Tibial nerve (tissue), 4 donors: ENCODE measurements around the gene GPR146. TPM values are rescaled to one million over a fixed set of nuclear protein-coding genes. Genes with fewer than 3 reads are reported as not detected.

Experiments used
- DNase-seq, 2 donors: peaks; one replicate each; pipeline ENCODE4 v3.0.0-alpha.2; 2019; ENCODE audit warnings: low spot score in 2 of 2
- H3K27ac ChIP-seq, 4 donors: fragments of 200-600 bp; sonication (generic) in 3 of 4; one replicate each; pipeline ENCODE4 v1.5.1; 2017 to 2019; ENCODE audit warnings: mild to moderate bottlenecking in 1 of 4
- H3K27me3 ChIP-seq, 2 donors: fragments of 200-600 bp; sonication (generic) in 1 of 2; one replicate each; pipeline versions ENCODE4 v1.5.1 to v1.6.0; 2017 to 2019
- H3K36me3 ChIP-seq, 3 donors: fragments of 200-600 bp; sonication (generic); one replicate each; pipeline ENCODE4 v1.5.1; 2018 to 2019
- H3K4me1 ChIP-seq, 4 donors: fragments of 200-600 bp; sonication (generic) in 3 of 4; one replicate each; pipeline ENCODE4 v1.5.1; 2017 to 2019
- H3K4me3 ChIP-seq, 4 donors: fragments of 200-600 bp; sonication (generic) in 3 of 4; one replicate each; pipeline ENCODE4 v1.5.1; 2017 to 2019; ENCODE audit warnings: mild to moderate bottlenecking in 1 of 4, moderate library complexity in 1 of 4
- H3K9me3 ChIP-seq, 4 donors: fragments of 200-600 bp; sonication (generic) in 3 of 4; one replicate each; pipeline ENCODE4 v1.5.1; 2017 to 2019
- EP300 ChIP-seq, 2 donors: sonication (generic); formaldehyde crosslinking; IDR thresholded peaks; one replicate each; pipeline ENCODE4 v1.6.1; 2017; ENCODE audit warnings: antibody characterized with exemption in 2 of 2, mild to moderate bottlenecking in 1 of 2
- POLR2A ChIP-seq, 2 donors: fragments of 450-650 bp; IDR thresholded peaks; one replicate each; pipeline ENCODE4 v1.6.1; 2017; ENCODE audit warnings: antibody characterized with exemption in 2 of 2, mild to moderate bottlenecking in 2 of 2, moderate library complexity in 2 of 2
- WGBS, 2 donors: methylation state at CpG; one replicate each; pipeline ENCODE4 v1.1.5; 2018; 5-methylcytosine and 5-hydroxymethylcytosine counted together
- total RNA-seq, 4 donors: library from RNA; depleted of rRNA; stranded (reverse); fragments of >200 nt; gene quantifications; one replicate each; pipeline ENCODE4 v1.1.0, GENCODE V29; 2016
- TF ChIP-seq, protein P1 (sequence below), 5 experiments: fragments of 200-600 bp in 3 of 5; fragments of 450-650 bp in 2 of 5; sonication (generic) in 3 of 5; IDR thresholded peaks; one replicate each; pipeline ENCODE4 v1.5.1; 2016 to 2019; ENCODE audit warnings: antibody characterized with exemption in 5 of 5, mild to moderate bottlenecking in 3 of 5, moderate library complexity in 2 of 5

The GPR146 gene
- total RNA-seq, 4 donors from 2014 or later: 27.8 to 91.8 (median 59.1) TPM

GRCh38 chr7:1081336-1081735, 37.0 kb downstream of the GPR146 start:
- WGBS, 2 donors: 83 to 85% methylated on average over 20 of the region's 20 CpGs
- H3K36me3 ChIP-seq: no peaks in the 10 kb centered on the region
- TF ChIP-seq, protein P1, sequence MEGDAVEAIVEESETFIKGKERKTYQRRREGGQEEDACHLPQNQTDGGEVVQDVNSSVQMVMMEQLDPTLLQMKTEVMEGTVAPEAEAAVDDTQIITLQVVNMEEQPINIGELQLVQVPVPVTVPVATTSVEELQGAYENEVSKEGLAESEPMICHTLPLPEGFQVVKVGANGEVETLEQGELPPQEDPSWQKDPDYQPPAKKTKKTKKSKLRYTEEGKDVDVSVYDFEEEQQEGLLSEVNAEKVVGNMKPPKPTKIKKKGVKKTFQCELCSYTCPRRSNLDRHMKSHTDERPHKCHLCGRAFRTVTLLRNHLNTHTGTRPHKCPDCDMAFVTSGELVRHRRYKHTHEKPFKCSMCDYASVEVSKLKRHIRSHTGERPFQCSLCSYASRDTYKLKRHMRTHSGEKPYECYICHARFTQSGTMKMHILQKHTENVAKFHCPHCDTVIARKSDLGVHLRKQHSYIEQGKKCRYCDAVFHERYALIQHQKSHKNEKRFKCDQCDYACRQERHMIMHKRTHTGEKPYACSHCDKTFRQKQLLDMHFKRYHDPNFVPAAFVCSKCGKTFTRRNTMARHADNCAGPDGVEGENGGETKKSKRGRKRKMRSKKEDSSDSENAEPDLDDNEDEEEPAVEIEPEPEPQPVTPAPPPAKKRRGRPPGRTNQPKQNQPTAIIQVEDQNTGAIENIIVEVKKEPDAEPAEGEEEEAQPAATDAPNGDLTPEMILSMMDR (IDR thresholded peaks at IDR 0.05): no peak
- no peak for TF ChIP-seq EP300 (IDR thresholded peaks at IDR 0.05)
- TF ChIP-seq POLR2A (IDR thresholded peaks at IDR 0.05): no peak
- H3K27me3 ChIP-seq: no peaks in the 10 kb centered on the region
- no peaks in the 10 kb centered on the region for H3K9me3 ChIP-seq
- no peak overlapping the region for H3K27ac ChIP-seq
- H3K4me1 ChIP-seq: peaks cover 0 to 52% (median under 1%) of the 10 kb centered on the region in 4 donors
- no peak for DNase-seq
- H3K4me3 ChIP-seq: no peak overlapping the region

DNA sequence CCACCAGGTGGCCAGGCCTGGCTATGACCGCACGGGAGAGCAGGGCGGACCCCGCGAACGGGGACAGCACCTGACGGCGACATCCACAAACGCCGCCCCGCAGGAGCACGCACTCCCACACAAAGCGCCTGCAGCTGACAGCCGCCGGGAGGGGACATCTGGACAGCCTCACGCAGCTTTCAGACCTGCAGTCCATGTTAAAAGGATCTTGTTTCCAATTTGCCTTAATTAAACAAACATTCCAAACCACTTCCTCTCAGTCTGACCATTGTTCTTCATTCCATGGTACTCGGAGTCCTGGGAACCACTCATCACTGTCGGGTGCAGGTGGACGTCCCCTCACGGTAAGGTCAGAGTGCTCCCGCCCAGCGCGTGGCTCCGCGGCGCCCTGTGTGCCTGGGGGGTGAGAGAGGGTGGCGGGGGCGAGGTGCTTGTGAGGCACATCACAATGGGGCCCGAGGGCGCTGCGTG, 37.6 kb downstream of the GPR146 start:
- TF ChIP-seq, protein P1 (IDR thresholded peaks at IDR 0.05): no peak
- TF ChIP-seq EP300 (IDR thresholded peaks at IDR 0.05) (no peak), POLR2A (IDR thresholded peaks at IDR 0.05) (no peak)
- H3K27ac ChIP-seq: no peak overlapping the region
- H3K27me3 ChIP-seq: no peaks in the 10 kb centered on the region
- peaks cover 0 to 53% (median 4%) of the 10 kb centered on the region in 4 donors for H3K4me1 ChIP-seq
- no peaks in the 10 kb centered on the region for H3K9me3 ChIP-seq
- no peak overlapping the region for H3K4me3 ChIP-seq
- no peaks in the 10 kb centered on the region for H3K36me3 ChIP-seq
- no peak for DNase-seq
- 68 to 77% methylated on average over 26 to 31 of the region's 31 CpGs for WGBS, 2 donors

GRCh38 chr7:1083729-1084657, 39.6 kb downstream of the GPR146 start:
- WGBS, 2 donors: 62 to 64% methylated on average over 42 to 45 of the region's 45 CpGs
- Histone ChIP-seq H3K36me3 (no peaks in the 10 kb centered on the region), H3K27me3 (no peaks in the 10 kb centered on the region), H3K9me3 (no peaks in the 10 kb centered on the region), H3K4me1 (peaks cover 0 to 72% (median 12%) of the 10 kb centered on the region in 4 donors), H3K4me3 (no peak overlapping the region), H3K27ac (peak overlapping the region in 1 of 4 donors; percentile 29)
- TF ChIP-seq EP300 (IDR thresholded peaks at IDR 0.05) (no peak), POLR2A (IDR thresholded peaks at IDR 0.05) (no peak)
- TF ChIP-seq, protein P1 (IDR thresholded peaks at IDR 0.05): no peak
- peak; percentile 26 to 45 for DNase-seq

GRCh38 chr7:1085266-1085665, 40.9 kb downstream of the GPR146 start:
- 59 to 67% methylated on average over 10 of the region's 10 CpGs for WGBS, 2 donors
- Histone ChIP-seq H3K36me3 (no peaks in the 10 kb centered on the region), H3K9me3 (no peaks in the 10 kb centered on the region), H3K4me1 (peaks cover 0 to 68% (median 12%) of the 10 kb centered on the region in 4 donors), H3K4me3 (no peak overlapping the region), H3K27ac (peak overlapping the region in 1 of 4 donors; percentile 87), H3K27me3 (no peaks in the 10 kb centered on the region)
- TF ChIP-seq, protein P1 (IDR thresholded peaks at IDR 0.05): no peak
- TF ChIP-seq POLR2A (IDR thresholded peaks at IDR 0.05): no peak
- TF ChIP-seq EP300 (IDR thresholded peaks at IDR 0.05): no peak
- DNase-seq: no peak

GRCh38 chr7:1085910-1086421, 41.6 kb downstream of the GPR146 start:
- TF ChIP-seq, protein P1 (IDR thresholded peaks at IDR 0.05): no peak
- no peak for TF ChIP-seq EP300 (IDR thresholded peaks at IDR 0.05)
- no peak for TF ChIP-seq POLR2A (IDR thresholded peaks at IDR 0.05)
- Histone ChIP-seq H3K4me3 (no peak overlapping the region), H3K4me1 (peaks cover 0 to 68% (median 12%) of the 10 kb centered on the region in 4 donors), H3K9me3 (no peaks in the 10 kb centered on the region), H3K27me3 (no peaks in the 10 kb centered on the region), H3K36me3 (peaks cover 0 to 1% (median 0%) of the 10 kb centered on the region in 3 donors), H3K27ac (peak overlapping the region in 1 of 4 donors; percentile 87)
- no peak for DNase-seq
- WGBS, 2 donors: 80 to 91% methylated on average over 11 of the region's 11 CpGs
